RPMI7951 (cell line): ENCODE measurements around the gene SERPINH1. TPM values are rescaled to one million over a fixed set of nuclear protein-coding genes. Genes with fewer than 3 reads are reported as not detected.

Experiments
- DNase-seq: peaks from one replicate; pipeline ENCODE4 v3.0.0-alpha.2; 2012; ENCODE audit warnings: low read depth
- total RNA-seq: library from RNA; depleted of rRNA; stranded (reverse); fragments of >200 nt; shearing (Covaris generic); gene quantifications from 2 replicates; pipeline ENCODE4 v1.2.3, GENCODE V29; 2014; rRNA removed

Gene SERPINH1
- total RNA-seq, result 701 and 1,063 TPM in 2 replicates

GRCh38 chr11:75562048-75562835, at the start of gene SERPINH1:
Gene SERPINH1 (plus strand): TSS chr11:75562253. CDS start chr11:75566350, 4,097 bp downstream.
- DNase-seq, result peak; percentile 90

GRCh38 chr11:75513250-75513649, 48.8 kb upstream of the SERPINH1 start:
- DNase-seq, result no peak

GRCh38 chr11:75514596-75514995, 47.5 kb upstream of the SERPINH1 start:
- DNase-seq, result no peak

- no peak for DNase-seq
Observed at GRCh38 chr11:75516140-75516539, 45.9 kb upstream of the SERPINH1 start.

GRCh38 chr11:75516886-75517285, 45.2 kb upstream of the SERPINH1 start:
- DNase-seq, result no peak

- DNase-seq, result no peak
Observed at GRCh38 chr11:75518204-75518549, 43.9 kb upstream of the SERPINH1 start.

- DNase-seq, result no peak
Observed at GRCh38 chr11:75518771-75519653, 43.0 kb upstream of the SERPINH1 start.

- DNase-seq, result no peak
Observed at GRCh38 chr11:75520688-75521087, 41.4 kb upstream of the SERPINH1 start.

- no peak for DNase-seq
Observed at GRCh38 chr11:75522286-75523044, 39.6 kb upstream of the SERPINH1 start.

- no peak for DNase-seq
Observed at GRCh38 chr11:75523189-75523588, 38.9 kb upstream of the SERPINH1 start.

GRCh38 chr11:75523811-75524664, 38.0 kb upstream of the SERPINH1 start:
- DNase-seq, result no peak

GRCh38 chr11:75524665-75525432, 37.2 kb upstream of the SERPINH1 start:
- peak; percentile 41 for DNase-seq

- peak; percentile 72 for DNase-seq
Observed at GRCh38 chr11:75525433-75526191, 36.4 kb upstream of the SERPINH1 start, which contains the start of gene GDPD5. Gene GDPD5 (minus strand): TSS chr11:75525941. CDS start chr11:75477735, 48,206 bp downstream.

- DNase-seq, result no peak
Observed at GRCh38 chr11:75526192-75526541, 35.9 kb upstream of the SERPINH1 start.

- DNase-seq, result no peak
Observed at GRCh38 chr11:75527130-75527529, 34.9 kb upstream of the SERPINH1 start.

- DNase-seq, result no peak
Observed at GRCh38 chr11:75527938-75528735, 33.9 kb upstream of the SERPINH1 start.

- no peak for DNase-seq
Observed at GRCh38 chr11:75530577-75530976, 31.5 kb upstream of the SERPINH1 start.

- no peak for DNase-seq
Observed at GRCh38 chr11:75531325-75531724, 30.7 kb upstream of the SERPINH1 start.
